Astrocyte of the cerebellum (primary cell): Measurements from ENCODE around the gene TRABD2B.

Source experiments
- DNase-seq: peaks from one replicate; pipeline ENCODE4 v3.0.0-alpha.2; 2011; ENCODE audit warnings: low read depth
- H3K4me3 ChIP-seq: 2 replicates; pipeline ENCODE4 v1.5.1; 2011; ENCODE audit warnings: mild to moderate bottlenecking, low read depth, low read length, moderate library complexity
- in situ Hi-C: cut with HindIII; loops from 2 replicates; pipeline ENCODE4 v1.10.0; 2017; ENCODE audit warnings: low sequenced_read_pairs
- TF ChIP-seq, protein P1 (sequence below): IDR thresholded peaks from 2 replicates; pipeline ENCODE4 v1.5.1; 2012; ENCODE audit warnings: low read length, low read depth, moderate library complexity, mild to moderate bottlenecking; ENCODE audit errors: missing control alignments

TRABD2B gene

DNA sequence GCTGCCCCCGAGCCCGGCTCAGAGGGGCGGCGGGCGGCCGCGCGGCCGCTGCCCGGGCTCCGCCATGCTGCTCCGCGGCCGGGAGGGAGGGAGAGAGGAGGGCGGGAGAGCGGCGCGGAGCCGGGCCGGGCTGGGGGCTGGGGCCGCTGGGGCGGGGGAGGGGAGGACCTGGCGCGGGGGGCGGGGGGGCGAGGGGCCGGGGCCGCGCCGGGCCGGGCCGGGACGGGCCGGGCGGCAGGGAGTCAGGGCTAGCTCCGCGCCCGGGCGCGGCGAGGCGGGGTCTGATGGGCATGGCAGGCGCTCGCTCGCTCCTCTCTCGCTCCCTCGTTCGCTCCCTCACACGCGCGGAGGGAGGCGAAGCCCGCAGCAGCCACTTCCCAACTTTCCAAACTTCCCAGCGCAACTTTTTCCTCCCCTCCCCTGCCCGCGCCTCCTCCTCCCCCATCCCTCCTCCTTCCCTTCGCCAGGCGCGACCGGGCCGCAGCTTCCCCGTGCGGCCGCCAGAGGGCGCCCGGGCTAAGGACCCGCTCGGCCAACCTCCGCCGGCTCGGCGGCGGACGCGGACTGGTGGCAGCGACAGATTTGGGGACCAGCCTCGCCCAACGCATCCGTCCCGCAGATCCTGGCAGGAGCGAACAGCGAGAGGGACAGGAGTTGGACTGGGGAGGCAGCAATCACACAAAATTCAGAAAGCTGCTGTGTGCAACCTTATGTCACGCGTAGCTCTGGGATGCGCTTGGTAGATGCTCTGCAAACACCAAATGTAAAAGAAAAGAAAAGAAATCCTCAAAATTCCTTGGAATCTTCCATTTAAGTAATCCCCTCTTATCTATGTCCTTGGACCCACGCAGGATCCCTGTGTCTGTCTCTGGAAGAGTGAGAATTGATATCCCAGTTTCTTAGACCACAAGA lies at the start of gene TRABD2B:
Gene TRABD2B, minus strand, starts transcription at position 97 of the 912 bp plus-strand sequence.
- DNase-seq: peak; percentile 27
- in situ Hi-C loops: no loop called here
- TF ChIP-seq, protein P1, sequence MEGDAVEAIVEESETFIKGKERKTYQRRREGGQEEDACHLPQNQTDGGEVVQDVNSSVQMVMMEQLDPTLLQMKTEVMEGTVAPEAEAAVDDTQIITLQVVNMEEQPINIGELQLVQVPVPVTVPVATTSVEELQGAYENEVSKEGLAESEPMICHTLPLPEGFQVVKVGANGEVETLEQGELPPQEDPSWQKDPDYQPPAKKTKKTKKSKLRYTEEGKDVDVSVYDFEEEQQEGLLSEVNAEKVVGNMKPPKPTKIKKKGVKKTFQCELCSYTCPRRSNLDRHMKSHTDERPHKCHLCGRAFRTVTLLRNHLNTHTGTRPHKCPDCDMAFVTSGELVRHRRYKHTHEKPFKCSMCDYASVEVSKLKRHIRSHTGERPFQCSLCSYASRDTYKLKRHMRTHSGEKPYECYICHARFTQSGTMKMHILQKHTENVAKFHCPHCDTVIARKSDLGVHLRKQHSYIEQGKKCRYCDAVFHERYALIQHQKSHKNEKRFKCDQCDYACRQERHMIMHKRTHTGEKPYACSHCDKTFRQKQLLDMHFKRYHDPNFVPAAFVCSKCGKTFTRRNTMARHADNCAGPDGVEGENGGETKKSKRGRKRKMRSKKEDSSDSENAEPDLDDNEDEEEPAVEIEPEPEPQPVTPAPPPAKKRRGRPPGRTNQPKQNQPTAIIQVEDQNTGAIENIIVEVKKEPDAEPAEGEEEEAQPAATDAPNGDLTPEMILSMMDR: peak; percentile 98
- H3K4me3 ChIP-seq: peak within 1 kb of the TSS; percentile 41

DNA sequence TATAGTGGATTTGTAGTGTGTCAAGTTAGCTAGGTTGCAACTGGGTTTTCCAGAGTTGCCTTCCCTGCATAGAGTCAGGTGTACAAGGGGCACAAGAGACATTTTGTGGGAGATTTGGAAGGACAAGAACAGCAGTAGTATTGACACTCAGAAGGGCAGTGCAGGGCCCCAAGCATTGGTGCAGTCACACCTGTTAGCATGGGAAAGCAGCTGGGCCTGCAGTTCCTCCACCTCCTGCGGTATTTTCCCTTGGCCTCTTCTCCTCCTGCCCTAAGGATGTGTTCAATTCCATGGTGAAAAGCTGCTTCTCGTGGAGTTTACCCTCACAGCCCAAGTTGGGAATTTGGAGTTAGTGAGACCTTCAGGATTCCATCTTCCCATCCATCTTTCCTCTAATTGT lies 47.1 kb upstream of the TRABD2B start:
- DNase-seq: no peak
- in situ Hi-C loops: no loop called here
- TF ChIP-seq, protein P1: no peak
- H3K4me3 ChIP-seq: no peak overlapping the region

DNA sequence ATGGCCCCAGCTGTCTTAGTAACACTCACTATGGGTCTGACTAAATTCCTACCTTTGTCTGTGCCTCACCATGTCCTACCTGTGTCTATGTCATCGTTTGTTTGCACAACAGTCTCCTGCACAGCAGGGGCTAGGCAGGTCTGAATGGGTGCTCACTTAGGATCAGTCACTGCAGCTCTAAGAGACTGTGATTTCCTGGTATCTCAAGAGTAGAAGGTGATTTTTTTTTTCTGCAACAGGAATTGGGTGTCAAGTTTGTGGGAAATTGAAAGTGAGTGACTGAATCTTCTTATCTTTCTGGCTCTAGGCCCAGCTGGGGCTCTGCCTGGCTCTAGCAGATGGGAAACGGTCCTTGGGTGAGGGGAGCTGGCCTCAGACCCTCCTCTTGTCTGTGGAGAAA lies 46.4 kb upstream of the TRABD2B start:
- TF ChIP-seq, protein P1: no peak
- DNase-seq: no peak
- no peak overlapping the region for H3K4me3 ChIP-seq
- in situ Hi-C loops: no loop called here

DNA sequence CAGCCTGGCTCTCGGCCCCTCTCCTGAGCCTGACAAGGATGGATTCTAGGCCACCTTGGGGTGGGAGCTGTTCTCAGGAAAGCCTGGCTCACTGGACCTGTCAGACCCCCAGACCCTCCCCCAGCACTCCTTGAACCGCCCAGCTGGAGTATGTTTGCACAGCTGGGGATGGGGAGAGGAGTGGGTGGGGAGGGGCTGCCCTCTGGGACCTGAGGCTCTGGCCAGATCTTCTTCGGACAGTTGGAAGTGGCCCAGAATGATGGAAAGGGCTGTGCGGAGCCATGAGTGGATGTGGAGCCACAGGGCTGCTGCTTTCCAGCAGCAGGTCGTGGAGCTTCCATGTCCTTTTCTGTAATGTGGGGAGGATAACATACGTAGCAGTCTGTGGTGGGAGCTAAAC lies 43.0 kb upstream of the TRABD2B start:
- in situ Hi-C loops: no loop called here
- TF ChIP-seq, protein P1: no peak
- H3K4me3 ChIP-seq: no peak overlapping the region
- no peak for DNase-seq

DNA sequence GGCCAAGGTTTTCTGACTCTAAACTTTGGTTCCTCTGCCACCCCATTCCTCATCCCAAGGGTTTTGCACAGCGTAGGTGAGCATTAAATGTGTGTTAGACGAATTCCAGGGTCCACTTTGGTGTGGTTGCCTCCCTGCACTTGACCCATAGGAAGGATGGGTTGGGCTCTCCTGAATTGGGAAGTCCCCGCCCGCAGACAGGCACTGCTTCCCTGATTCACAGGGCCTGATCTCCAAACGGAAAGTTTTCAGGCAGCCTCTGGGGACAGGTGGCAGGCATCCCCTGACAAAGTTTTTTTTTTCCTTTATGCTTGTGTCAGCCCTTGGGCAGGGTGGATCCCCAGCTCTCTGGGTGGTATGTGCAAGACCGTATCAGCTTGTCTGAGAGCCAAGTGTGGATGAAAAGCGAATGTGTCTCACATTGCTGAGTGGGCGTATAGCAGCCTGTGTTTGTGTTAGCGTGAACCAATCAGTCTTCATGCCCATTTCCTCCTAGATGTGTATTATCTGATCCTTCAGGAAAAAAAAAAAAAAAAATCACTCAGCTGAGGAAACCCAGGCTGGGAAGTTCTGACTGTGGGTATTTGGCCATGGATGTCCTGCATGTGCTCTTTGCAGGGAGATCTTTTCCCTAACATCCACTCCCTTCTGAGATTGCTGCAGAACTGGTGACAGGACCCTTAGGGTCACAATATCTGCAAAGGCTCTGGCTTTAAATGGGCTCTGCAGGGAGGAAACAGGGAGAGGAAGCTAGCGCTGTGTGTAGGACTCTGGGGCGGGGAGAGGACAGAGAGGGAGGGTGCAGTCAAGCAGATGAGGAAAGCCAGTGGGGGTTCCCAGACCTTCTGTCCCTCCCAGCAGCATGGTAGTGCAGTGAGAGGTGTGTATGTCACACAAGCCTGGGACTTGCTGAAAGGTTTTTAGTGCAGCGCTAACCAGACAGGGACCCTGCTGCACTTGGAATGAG lies 42.2 kb upstream of the TRABD2B start:
- TF ChIP-seq, protein P1: no peak
- DNase-seq: no peak
- H3K4me3 ChIP-seq: no peak overlapping the region
- in situ Hi-C loops: loop anchor here (10.0 kb wide), 1 partner anchor 45 kb away; no protein-coding TSS in a partner anchor

DNA sequence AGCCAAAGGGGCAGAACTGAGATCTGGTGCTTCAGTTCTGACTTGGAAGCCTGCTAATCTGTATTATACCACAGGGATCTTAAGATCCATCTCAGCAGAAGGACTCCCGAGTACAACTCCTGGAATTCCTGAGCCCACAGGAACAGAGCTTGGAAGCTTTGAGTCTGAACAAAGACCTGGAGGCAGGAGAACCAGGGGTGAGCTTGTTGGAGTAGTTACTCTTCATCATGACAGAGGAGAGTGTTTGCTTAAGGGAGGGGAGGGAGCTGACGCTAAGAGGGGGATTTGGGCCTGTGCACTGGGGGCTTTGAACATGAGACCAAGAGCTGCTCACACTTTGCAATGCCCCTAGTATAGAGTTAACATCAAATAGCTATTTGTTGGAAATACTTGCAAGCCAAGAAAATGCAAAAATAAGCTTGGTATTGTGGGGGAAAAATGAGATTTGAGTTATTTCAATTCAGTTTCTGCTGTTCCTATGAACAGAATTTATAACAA lies 41.1 kb upstream of the TRABD2B start:
- TF ChIP-seq, protein P1: no peak
- no peak overlapping the region for H3K4me3 ChIP-seq
- DNase-seq: no peak
- in situ Hi-C loops: loop anchor here (10.0 kb wide), 1 partner anchor 46 kb away; no protein-coding TSS in a partner anchor
